Ureter (tissue), 1 donor: ENCODE results near the gene CYP2U1. TPM values are rescaled to one million over a fixed set of nuclear protein-coding genes. Genes with fewer than 3 reads are reported as not detected.
"Not testable (repeated sequence)": the region's sequence is repeated elsewhere in the genome, so short reads cannot be mapped to it uniquely, and the experiment has no call there.

Experiments used
- DNase-seq: peaks from one replicate; pipeline ENCODE4 v3.0.0-alpha.2; 2020; ENCODE audit warnings: low spot score
- total RNA-seq: library from RNA; stranded (reverse); gene quantifications from one replicate; pipeline ENCODE4 v1.2.4, GENCODE V29; 2023
- donor health status: DM: yes; HTN: yes; CAD: no.

CYP2U1 gene
- 6.7 TPM for total RNA-seq

DNA sequence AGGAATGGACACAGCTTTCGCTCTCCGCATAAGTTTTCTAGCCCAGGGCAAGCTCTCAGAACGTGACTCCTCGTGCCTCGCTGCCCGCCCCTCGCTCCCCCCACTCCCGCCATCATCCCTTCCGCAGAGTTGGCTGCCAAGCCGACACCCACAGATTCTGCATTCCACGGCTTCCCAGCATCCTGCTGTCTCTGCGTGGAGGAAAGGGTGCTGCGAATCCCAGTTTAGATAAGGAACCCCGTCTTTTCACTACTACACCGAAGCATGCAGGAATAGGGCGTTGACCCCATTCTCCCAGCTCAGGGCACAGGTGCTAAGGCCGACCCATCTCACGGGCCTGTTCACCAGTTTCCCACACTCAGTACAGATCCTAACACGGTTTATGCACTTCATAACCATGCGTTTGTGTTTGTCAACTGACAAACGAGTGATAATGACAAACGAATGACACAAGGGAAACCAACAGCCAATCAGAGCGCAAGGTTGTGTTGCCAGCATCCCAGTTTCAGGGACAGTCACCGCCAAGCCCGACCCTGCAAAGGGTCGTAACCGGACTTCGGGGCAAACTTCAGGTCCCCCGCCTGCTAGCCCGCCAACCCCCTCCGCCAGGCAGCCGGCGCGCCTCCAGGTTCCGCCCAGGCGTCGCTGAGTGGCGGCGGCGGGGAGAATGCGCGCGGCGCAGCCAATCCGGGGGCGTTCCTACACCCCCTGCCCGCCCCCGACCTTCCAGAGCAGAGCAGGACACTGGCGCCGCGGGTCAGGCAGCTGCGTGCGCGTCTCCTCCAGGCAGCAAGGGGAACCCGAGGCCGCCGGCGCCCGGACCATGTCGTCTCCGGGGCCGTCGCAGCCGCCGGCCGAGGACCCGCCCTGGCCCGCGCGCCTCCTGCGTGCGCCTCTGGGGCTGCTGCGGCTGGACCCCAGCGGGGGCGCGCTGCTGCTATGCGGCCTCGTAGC is at the start of gene CYP2U1:
Gene CYP2U1, plus strand, starts transcription at position 729 of the 954 bp plus-strand sequence. Its CDS starts 95 bp downstream, at position 824.
- peak; percentile 84 for DNase-seq

DNA sequence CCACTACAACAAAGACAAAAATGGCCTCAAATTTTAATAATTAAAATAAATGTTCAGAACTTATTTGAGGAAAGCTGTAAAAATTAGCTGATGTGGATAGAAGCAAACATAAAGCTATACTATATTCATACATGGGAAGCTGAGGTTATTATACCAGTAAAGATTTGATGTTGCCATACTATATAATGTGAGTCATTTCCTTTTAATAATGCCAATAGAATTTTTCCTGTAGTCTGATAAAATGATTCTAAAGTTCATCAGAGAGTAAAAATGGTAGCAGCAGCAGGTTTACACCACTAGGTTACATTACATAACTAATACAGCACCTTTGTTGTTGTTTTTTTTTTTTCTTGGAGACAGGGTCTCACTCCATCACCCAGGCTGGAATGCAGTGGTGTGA is 45.5 kb upstream of the CYP2U1 start:
- DNase-seq: no peak

DNA sequence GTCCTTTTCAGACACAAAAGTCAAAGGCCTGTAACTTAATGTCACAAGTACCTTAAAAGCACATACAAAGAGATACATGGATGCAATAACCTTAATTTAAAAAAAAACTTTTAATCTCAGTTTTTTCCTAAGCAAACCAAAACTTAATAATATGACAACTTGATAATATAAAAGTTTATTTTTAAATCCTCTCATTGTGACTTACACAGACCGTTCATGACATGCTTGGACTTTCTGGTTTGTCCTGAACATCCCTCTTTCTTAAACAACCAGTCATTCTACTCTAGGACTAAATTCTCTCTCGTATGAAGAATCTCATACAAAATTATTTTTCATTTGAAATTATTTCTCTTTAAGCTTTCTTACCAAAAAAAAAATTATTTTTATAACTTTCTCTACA is 43.1 kb upstream of the CYP2U1 start:
- DNase-seq: no peak

DNA sequence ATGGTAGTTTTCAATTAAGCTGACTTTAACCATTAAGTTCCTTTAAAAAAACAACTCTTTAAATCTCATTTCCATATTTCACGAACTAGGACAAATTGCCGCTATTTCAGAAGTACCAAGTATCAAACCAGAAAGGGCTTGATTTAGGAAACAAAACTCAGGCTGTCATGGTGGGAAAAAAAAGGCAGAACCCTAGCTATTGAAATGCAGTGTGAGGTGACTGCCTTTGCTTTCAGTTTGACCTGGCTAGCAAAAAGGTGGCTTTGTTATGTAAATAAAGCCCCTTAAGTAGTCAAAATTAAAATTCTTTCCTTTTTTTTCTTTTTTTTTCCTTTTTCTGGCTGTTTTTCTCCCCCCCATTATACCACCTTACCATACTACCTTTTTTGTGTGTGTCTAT is 40.6 kb upstream of the CYP2U1 start:
- no peak for DNase-seq

DNA sequence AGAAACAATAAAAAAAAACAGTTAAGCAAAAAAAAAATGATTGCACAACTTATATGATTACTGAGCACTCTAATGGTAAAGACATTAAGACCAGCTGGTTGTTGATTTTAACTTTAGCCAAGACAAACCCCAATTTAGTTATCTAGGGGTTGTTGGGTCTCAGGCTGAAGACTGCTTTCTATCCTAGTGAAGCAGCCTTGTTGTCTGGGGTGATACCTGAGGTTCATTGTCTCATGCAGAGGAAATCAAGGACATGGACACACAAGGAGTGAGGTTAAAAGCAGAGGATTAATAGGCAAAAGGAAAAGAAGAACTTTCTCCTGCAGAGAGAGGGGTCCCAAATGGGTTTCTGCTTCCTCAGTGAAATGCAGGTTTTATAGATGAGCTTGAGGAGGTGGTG is 40.0 kb upstream of the CYP2U1 start:
- no peak for DNase-seq

DNA sequence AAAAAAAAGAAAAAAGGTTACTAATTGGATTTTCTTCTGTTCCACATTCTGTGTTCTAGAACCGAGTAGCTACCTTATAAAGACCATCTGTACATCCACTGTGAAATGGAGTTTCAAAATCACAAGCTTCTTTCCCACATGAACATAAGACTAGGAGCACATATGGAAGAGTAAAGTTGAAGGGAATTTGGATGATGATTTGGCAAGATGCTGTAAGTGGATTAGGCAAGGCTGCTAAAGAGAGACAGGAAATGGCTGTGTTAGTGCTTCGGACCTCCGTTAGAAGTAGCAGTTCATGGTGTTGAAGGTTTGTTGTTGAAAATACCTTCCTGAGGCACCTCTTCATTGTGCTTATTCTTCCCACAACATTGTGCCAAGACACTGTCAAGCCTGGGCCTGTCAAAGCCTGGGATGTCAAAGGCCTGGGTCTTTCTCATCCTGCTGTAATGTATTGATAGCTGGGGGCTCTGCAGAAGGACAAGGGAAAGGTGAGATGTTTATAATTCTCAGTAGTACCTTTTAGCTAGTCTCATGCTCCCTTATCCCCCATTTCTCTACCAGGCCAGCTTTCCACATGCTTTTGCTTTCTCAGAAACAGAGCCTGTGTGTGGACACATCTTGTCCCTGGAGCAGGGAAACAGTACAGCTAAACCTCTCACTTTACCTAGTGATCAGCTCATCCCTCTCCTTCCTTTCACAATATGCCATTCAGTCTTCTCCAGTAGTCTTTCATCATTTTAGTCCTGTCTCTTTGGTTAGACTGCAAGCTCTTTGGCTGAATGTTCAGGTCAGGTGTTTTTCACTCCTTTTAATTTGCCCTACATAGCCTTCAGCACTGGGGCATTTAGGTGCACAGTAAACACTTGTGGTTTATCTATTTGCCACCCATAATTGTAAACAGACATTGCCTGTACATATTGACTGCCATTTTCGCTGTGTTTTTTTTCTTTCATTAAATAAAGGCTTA is 37.9 kb upstream of the CYP2U1 start:
- DNase-seq: no peak

DNA sequence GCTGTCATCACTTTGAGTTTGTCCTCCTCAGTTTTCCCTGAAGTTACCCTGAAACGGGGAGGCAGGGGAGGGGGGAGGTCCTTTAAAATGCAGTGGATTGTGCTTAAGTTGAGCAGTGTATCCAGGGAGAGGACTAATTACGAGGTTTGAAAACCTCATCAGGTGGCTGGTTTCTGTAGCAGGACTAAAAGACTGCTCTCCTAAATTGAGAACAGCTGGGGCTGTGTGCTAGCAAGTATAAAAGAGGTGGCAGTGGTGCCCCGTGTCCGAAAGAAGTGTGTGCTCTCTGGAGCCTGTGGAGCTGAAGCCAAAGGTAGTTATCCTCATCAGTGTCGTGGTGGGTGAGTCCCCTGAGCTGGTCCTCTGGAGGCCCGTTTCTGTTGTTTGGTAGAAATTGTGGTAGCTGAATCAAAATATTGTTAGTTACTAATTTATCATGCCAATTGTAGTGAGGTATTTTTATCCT is 37.2 kb upstream of the CYP2U1 start:
- DNase-seq: no peak

DNA sequence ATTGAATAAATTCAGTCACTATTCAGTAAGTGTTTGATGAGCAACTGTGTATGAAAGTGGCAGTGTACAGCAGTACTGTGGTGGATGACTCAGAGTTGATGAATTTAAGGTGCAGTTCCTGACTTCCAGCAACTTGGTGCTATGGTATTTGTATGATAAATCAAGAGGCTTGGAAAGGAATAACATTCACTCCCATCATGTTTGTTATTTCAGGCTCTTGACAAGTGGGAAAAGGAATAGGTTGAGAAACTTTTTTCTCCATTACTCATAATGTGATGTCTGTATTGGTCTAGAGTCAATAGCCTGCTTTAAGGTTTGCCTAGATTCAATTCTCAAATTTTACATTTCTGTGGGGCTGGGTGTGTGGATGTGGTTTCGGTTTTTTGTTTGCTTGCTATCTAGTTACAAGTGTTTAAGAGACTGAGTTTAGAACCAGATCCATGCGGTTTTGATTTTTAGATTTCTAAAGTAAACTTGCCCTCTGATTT is 35.1 kb upstream of the CYP2U1 start:
- no peak for DNase-seq

DNA sequence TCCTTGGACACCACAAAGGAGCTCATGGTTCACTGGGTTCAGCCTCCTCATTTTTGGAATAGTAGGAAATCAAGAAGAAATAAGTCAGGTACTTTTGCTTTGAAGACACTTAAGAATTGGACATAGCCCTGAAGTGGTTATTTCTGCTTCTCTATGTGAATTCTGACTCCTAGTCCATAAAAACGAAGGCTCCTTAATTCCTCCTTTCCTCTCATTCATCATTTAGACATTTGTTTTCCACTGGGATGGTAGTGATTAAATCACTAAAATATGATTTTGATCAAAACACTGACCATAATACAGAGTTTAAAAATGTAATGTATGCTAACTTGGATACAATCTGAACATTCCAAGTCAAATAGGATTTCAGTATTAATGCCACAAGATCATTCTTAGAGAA is 34.7 kb upstream of the CYP2U1 start:
- no peak for DNase-seq

DNA sequence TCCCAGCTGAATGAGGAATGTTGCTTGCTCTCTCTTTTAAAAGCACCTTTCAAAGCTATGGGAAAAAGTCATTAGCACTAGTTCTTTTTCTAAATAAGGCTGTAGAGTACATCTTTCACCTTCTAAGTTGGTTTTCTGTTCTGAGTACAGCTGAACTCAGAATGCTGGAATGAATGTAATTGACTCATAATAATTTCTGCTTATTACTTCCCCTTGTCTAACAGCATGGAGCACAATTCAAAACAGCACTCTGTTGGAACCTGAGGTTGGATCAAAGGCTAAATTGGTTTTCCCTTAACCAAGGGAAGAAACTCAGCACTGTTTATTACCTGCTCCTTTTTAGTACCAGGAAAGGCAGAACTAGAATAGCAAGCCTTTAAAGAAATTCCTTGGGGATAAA is 33.5 kb upstream of the CYP2U1 start:
- DNase-seq: no peak

DNA sequence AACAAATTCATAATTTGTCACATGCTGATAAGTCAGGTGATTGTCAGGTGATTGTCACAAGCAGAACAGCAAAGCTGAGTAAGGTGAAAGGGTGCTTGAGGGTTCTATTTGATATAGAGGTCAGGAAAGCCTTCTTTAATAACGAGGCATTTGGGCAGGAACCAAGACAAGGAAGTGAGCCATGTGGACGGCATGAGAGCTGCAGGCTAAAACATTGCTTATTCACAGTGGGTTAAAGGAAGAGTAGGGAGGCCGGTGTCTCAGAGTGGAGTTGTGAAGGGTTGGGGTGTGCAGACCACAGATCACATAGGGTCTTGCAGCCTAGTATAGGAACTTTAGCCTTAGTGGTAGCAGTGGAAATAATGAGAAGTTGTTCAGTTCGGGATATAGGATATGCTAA is 31.3 kb upstream of the CYP2U1 start:
- no peak for DNase-seq

DNA sequence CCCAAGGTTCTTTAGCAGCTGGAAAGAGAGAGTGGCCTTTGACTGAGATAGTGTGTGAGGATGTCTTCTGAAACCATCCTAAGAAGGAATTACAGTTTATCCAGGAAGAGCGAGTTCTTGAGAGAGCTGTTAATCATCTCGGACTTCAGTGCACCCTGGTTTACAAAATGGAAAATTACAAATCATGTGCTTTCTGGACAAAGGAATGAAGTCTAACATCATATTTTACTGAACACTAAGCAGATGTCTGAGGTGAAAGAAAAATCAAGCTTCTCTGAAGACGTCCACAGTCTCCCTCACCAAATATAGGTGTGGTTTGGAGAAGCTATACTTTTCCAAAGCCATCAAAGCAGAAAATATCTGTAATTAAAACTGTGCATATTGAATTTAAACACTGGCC is 30.8 kb upstream of the CYP2U1 start:
- no peak for DNase-seq

DNA sequence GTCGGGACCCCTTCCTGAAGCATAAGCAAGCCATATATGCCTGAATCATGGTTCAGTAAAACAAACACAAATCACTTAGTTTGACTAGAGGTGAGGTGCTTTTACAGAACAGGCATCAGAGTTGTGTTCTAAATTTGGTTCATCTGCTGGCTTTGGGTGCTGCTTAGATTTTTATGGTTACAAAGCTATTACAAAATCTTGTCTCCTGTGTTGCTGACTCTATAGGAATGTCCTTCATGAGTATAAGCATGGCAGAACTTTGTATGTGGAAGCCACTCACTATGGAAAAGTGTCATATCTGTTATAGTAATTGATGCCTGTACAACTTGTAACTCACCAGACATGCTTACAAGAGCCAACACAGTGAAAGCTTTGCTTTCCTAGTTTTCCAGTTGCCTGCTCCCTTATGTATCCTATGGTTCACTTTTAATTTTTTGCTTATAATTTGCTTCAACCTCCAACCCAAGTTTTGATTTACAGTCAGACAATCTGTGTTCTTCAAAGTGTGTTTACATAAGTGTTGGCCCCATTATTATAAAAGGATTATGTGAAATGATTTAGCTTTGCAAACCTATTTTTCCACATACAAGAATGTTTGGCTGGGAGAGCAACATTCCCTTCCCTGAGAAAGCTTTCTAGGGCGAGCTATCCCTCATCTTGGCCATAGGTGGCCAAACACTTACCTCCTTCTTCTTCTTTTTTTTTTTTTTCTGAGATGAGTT is 30.0 kb upstream of the CYP2U1 start:
- DNase-seq: no peak

DNA sequence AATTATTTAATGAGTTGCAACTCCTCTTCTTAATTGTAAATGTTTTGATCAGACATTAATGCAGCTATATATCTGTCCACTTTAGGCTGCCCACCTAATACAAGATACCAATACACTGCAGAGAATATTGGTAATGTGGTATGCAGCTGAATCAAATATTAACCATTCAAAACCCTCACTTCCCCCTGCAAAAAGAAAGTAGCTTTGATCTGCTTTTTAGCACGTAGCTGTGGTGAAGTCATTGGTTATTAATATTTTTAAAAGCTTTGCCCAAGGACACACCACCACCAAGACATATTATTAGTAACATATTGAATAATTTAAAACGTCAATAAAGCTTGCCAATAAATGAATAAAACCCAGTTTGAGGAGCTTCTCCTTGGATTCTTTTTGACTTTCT is 28.6 kb upstream of the CYP2U1 start:
- DNase-seq: no peak

DNA sequence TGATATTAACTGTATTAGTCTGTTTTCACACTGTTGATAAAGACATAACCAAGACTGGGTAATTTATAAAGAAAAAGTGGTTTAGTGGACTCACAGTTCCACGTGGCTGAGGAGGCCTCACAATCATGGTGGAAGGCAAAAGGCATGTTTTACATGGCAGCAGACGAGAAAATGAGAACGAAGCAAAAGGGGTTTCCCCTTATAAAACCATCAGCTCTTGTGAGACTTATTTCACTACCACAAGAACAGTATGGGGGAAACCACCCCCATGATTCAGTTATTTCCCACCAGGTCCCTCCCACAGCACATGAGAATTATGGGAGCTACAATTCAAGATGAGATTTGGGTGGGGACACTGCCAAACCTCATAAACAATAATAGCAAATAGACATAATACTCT is 26.3 kb upstream of the CYP2U1 start:
- DNase-seq: not testable (repeated sequence)

DNA sequence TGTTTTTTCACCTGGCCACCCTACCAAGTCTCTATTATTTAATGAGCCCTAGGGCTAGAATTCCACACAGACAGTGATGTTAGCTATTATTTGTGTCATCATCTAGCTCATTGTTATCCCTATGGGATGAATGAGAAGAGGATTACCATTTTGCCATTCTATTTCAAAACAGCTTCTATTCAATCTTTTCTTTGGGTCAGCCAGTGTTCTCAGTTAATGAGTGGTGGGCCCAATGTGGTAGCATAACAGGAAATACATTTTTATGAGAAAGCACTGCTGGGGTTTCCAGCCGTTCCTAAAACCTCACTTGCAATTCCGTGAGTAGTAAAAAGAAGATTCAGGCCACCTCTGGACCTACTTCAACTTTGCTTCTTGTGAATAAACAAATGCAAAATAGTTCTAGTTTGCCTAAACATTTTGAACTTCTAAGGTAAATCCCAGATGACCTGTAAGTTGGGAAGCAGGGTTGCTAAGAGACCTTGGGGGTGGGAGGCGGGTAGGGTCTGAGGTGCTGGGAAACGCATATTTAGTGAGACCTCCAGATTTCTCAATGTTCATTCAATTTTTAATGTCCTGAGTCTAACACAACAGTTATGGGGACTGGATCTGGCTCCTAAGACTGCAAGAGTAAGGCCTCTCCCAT is 24.8 kb upstream of the CYP2U1 start:
- no peak for DNase-seq

DNA sequence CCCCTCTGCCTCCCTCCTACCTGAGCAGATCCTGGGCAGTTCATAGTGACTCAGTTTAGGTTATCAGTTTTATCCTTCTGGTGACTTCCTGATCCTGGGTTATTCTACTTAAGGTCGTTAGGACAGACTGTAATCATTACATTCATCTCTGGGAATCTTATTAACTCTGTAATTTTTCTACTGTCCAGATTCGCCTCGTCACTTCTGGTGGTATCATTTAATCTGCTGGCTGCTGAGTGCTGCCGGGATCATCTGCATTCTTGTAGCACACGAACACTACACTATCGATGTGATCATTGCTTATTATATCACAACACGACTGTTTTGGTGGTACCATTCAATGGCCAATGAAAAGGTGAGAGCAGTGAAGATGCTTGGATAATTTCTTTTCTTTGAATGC is 23.0 kb upstream of the CYP2U1 start:
- no peak for DNase-seq

DNA sequence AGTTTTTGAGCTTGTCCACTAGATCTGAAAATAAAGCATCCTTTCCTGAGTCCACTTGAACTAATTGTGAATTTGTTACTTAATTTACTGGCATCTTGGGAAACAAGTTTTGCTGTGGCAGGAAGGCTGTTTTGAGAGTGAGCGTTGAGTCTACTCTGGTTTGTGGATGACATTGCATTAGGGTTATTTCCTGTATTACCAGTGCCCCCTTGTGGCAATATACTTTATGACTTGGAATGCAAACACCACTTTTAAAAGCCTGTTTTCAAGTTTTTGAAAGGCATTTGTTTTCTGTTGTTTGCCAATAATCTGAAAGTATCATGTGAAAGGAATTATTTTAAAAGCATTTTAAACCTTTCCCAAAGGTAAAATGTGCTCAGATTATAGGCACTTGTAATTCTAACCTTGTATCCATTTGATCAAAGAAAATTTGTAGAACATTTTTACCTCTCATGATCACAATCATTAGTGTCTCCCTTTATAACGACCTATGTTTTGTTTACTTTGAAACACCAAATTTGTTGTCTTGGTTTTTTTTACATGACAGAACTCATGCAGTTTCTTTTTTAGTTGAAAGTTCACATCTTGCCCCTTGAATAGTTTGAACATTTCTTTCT is 18.0 kb upstream of the CYP2U1 start:
- DNase-seq: peak; percentile 60

DNA sequence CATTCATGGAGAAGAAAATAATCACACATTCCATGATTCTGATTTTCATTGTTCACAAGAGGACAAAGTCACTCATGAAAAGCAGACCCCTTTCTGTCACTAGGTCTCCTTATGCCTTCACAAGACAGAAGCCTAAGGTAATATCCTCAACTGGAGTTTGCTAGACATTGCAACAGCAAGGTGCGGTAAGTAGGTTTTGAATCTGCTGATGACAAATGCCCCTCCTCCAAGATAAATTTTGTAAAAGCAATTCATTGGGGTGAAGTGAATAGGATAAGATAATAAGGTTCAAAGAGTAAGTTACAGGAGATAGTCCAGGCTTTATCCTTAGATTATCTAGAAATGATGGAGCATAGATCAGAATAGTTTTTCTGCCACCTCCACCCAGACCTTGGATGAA is 16.1 kb upstream of the CYP2U1 start:
- no peak for DNase-seq

DNA sequence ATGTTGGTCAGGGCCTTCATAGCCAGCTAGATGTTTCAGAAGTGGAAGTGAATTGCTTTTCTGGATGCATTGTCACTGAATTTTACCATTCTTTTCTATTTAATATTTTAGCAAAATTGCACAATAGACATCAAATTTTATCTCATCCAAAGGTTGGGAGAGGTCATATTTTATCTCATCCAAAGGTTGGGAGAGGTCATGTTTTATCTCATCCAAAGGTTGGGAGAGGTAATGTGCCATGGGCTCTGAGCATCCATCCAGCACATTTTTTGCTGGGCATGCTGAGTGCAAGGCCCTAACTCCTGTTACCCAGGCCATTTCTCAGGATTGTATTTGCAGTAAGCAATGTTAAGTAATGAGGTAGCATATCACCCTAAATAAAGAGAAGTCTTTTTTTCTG is 14.7 kb upstream of the CYP2U1 start:
- DNase-seq: no peak

DNA sequence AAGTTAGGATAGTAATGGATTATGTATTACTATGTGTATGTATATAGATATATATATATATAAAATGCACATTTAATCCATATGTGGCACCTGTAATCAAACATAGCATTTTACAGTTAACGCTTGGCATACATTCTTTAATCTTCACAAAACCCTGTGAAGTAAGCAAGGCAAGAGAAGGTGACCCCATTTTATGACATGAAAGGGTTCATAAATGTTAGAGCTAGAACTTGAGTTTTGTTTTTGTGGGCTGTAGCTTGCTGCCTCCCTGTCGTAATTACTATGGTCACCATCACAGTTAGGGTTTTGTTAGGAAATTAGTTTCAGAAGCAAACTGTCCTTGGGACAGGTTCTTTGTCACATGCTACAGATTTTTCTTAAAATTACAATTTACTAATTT is 13.8 kb upstream of the CYP2U1 start:
- DNase-seq: no peak
